Right renal pelvis (tissue), 4 donors: ENCODE measurements around the gene OR51T1. TPM values are rescaled to one million over a fixed set of nuclear protein-coding genes. Genes with fewer than 3 reads are reported as not detected.
"Not testable (repeated sequence)": the region's sequence is repeated elsewhere in the genome, so short reads cannot be mapped to it uniquely, and the experiment has no call there.

Experiments
- DNase-seq, 4 donors: peaks; one replicate each; pipeline ENCODE4 v3.0.0-alpha.2; 2013; ENCODE audit warnings: low read depth in 4 of 4, low spot score in 3 of 4, missing footprints in 1 of 4
- polyA plus RNA-seq, 4 donors: library from polyadenylated mRNA; unstranded; fragments of 120-200 nt; gene quantifications; one replicate each; pipeline ENCODE4 v1.2.1, GENCODE V29; 2013; ENCODE audit not compliant: insufficient read length in 4 of 4

OR51T1 gene, protein sequence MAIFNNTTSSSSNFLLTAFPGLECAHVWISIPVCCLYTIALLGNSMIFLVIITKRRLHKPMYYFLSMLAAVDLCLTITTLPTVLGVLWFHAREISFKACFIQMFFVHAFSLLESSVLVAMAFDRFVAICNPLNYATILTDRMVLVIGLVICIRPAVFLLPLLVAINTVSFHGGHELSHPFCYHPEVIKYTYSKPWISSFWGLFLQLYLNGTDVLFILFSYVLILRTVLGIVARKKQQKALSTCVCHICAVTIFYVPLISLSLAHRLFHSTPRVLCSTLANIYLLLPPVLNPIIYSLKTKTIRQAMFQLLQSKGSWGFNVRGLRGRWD
- not detected for polyA plus RNA-seq

DNA sequence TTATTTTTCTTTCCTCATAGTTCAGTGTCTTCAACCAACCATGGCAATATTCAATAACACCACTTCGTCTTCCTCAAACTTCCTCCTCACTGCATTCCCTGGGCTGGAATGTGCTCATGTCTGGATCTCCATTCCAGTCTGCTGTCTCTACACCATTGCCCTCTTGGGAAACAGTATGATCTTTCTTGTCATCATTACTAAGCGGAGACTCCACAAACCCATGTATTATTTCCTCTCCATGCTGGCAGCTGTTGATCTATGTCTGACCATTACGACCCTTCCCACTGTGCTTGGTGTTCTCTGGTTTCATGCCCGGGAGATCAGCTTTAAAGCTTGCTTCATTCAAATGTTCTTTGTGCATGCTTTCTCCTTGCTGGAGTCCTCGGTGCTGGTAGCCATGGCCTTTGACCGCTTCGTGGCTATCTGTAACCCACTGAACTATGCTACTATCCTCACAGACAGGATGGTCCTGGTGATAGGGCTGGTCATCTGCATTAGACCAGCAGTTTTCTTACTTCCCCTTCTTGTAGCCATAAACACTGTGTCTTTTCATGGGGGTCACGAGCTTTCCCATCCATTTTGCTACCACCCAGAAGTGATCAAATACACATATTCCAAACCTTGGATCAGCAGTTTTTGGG is at the start of gene OR51T1:
Gene OR51T1, plus strand, starts transcription at position 41 of the 641 bp plus-strand sequence. Its CDS starts 0 bp downstream, at position 41.
- peak in 1 of 4 donors; percentile 3 for DNase-seq

DNA sequence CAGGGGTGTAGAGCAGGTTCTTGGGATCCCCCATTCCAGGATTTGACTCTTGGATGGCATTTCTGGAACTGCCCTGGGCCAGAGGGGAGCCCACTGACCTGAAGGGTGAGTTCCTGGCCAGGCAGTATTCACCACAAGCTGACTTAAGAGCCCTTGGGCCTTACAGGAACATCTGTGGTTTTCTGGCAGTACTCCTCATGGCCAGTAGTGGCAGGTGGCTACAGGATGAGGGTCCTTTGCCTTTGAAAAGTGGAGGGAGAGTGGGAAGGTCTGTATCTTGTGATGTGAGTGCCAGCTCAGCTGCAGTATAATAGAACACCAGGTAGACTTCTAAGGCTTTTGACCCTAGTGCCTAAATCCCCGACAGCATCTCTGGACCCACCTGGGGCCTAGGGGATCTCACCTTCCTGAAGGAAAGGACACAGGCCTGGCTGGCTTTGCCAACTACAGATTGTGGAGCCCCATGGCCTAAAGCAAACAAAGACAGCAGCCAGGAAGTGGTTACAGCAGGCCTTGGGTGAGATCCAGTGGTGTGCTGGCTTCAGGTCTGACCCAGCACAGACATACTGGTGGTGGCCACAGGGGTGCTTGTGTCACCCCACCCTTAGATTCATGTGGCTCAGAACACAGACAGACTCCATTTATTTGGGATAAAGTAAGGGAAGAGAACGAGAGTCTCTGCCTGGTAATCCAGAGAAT is 41.7 kb upstream of the OR51T1 start:
- DNase-seq: no peak

DNA sequence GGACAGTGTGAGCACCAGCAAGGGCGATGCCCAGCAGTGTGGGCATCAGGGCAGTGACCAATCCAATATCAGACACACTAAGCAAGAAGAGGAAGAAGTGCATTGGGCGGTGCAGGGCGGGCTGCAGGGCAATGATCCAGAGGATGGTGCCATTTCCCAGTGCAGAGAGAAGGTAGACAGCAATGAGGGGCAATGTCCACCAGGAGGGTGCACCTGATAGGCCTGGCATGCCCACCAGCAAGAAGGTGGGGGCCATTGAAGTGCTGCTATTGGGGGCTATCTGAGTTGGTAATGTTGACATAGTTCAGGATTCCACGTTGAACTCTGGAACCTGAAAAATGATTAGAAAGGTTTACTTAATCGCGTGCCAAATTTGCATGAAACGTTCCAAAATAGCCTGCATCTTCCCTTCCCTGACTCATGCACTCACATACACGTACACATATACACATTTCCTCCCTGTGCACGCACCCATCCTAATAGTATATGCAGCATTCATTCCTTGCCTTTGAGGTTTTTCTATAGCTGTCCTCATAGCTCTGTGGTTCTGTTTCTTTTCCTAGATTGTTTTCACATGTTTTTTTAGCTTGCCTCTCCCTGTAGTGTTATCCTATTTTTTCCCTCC is 32.7 kb upstream of the OR51T1 start, which contains the start of gene OR51S1:
Gene OR51S1, minus strand, starts transcription at position 301 of the 625 bp plus-strand sequence. Its CDS starts 0 bp downstream, at position 301.
- no peak for DNase-seq

DNA sequence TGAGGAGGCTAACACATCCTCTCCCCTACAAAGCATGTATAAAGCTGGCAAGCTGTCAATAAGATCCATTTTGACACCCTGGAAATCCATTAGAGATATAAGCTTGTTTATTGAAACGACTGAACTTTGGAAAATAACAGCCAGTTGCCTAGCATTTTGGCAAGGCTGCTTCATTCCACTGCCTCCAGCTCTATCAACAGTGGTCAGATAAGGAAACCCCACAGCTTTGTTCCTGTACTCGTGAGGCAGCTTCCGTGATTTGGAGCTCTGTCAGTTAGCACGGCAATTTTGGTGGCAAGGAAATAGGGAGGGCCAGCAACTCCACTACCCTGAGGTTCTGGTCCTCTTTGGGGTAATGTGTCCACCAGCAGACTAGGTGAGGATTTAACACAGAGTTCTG is 30.7 kb upstream of the OR51T1 start:
- DNase-seq: no peak

DNA sequence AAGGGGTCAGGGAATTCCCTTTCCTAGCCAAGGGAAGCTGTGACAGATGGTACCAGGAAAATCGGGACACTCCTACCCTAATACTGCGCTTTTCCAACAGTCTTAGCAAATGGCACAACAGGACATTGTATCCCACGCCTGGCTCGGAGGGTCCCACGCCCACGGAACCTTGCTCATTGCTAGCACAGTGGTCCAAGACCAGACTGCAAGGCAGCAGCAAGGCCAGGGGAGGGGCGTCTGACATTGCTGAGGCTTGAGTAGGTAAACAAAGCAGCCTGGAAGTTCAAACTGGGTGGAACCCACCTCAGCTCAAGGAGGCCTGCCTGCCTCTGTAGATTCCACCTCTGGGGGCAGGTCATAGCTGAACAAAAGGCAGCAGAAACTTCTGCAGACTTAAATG is 27.4 kb upstream of the OR51T1 start:
- DNase-seq: not testable (repeated sequence)

DNA sequence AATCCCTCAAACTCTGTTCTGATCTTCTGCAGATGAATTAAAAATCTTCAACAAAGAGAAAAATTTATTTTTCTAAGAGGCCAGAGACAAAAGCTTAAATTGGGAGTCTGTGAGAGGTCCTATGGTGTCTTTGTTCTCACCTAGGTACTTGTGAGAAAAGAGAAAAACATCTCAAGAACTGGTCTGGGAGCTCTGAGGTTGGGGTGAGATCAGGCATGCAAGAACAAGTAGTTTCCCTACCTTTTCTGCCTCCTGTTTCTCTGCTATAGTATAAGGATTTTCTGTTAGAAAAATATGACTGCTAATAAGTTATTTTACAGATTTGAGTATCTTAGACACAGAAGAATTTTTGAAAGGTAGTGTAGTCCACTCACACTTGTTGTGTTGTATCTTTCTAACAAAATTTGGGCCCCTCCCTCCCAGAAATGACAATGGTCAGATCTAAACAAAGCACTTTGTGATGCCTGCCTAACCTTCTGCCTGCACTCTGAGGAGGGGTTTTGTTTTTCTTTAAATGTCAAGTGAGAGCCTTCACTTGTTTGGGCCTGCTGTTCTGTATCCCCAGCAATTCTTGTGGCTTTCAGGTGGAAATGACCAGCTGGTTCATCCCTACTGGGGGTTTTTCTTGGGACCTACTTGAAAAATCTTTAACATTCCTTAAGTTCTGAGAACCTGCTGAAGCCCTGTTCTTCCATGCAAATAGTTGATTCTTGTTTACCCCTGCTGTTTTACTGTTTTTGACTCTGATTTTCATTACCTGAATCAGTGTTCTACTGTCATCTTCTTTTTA is 19.1 kb upstream of the OR51T1 start:
- DNase-seq: no peak

DNA sequence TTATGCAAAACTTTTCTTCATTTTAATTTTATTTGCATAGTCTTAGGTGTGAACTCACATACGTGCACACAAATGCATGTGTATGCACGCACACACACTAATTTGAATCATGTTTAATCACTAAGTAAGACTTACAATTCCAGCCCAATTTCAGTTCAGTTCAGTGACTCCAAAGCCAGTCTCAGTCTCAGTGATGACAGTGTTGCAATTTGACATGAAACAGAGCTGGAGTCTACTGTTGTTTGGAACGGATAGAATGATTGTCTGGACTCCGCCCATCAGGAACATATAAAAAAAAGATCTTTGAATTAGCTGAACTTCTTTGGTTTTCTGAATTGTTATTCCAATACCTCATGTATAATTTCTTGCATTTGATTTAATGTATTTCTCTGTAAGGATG is 17.8 kb upstream of the OR51T1 start:
- no peak for DNase-seq

DNA sequence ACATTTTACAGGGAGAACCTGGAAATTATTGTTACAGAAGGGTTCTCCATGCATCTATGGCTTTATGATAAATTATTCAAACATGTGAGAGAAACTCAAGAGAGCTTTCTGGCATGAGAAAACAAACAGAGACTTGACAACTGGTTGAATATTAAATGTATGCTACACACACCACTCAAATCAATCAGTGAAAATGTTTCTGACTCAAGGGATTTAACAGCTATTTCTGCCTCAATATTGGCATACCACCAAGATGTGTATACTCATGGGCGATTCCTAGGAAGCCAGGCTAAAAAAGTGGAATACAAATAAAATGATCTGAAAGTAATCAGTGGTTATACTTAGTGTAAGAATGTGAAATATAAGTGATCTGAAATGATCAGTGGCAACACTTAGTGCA is 15.8 kb upstream of the OR51T1 start:
- DNase-seq: no peak

DNA sequence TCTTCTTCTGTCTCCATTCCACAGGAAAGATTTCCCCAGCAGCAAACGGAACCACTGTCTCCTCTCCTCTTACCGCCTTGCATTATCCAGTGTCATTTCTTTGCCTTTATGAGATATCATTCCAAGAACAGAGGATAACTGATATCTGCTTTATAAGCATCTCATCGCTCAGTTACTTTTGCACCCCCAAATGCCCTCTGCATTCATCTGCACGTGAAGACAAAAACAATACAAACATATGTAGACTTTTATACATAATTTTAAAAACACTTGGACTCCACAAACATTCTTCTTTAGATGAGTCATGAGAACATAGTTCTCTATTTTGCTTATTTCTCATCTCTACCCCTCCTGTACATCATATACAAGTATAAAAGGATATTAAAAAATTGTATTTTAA is 512 bp upstream of the OR51T1 start:
- no peak for DNase-seq

DNA sequence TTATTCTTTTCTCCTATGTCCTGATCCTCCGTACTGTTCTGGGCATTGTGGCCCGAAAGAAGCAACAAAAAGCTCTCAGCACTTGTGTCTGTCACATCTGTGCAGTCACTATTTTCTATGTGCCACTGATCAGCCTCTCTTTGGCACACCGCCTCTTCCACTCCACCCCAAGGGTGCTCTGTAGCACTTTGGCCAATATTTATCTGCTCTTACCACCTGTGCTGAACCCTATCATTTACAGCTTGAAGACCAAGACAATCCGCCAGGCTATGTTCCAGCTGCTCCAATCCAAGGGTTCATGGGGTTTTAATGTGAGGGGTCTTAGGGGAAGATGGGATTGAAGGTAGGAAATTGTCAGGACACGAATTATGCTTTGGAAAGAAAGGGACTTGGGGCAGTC is 843 bp downstream of the OR51T1 start:
- no peak for DNase-seq

DNA sequence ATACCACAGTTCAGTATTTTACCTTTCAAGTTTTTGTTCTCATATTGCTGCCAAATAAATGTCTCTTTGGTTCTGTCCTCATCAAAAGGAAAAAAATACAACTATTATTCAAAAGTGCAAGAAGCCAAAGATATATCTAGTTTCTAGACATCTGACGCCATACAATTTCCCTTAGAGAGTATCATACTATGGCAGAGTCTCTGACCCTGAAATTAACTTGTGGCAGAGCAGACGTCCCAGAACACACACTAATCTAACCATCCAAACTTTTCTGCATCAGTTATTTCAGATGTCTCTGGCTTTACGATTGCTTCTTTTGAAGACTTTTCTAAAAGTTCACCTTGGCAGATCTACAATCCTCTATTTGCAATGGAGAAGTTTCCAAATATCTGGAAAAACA is 2.7 kb downstream of the OR51T1 start:
- no peak for DNase-seq

DNA sequence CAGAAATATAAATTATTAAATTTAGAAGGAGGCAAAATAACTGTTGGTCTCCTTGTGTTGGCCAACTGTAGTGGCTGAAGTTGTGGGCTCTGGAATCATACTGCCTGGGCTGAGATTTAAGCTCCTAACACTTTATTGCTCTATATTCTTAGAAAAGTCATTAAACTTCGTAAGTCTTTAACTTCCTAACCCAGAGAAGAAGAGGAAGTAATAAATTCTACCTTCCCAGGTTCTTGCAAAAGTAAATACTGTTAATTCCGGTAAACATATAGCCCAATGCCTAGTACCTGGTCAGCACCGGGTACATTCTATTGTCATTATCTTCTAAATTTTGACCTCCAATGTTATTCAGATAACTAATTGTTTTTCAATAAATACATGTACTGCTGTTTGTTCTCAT is 4.5 kb downstream of the OR51T1 start:
- DNase-seq: no peak

DNA sequence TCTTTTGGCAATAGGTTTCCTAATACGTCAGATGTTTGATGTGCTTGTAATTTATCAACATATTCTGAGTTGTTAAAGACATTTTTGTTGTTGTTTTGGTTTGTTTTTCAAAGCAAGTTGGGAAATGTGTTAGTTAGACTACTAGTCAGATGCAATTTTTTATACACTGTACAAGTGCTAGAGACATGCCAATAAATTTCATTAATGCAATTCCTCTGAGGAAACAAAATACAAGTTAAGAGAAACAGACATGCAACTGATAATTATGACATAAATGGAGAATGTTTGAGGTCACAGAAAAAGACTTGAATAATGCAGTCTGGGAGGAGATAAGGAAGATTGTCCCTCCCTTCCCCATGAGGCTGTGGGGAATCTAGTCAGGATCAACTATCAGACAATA is 5.9 kb downstream of the OR51T1 start:
- no peak for DNase-seq

DNA sequence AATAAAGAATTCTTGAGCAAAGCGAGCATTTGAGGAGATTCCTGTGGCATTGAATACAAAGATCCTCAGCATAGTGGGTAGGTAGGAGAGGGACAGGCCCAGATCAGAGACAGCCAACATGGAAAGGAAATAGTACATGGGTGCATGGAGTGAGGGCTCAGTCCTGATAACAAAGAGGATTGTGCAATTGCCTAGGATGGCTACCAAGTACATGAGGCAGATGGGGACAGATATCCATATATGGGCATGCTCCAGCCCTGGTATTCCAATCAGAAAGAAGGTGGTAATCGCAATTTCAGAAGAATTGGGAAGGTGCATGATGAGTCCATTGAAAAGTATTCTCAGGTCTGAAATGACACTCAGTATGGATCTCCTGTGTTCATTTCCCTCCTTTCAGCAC is 8.6 kb downstream of the OR51T1 start:
- DNase-seq: no peak

DNA sequence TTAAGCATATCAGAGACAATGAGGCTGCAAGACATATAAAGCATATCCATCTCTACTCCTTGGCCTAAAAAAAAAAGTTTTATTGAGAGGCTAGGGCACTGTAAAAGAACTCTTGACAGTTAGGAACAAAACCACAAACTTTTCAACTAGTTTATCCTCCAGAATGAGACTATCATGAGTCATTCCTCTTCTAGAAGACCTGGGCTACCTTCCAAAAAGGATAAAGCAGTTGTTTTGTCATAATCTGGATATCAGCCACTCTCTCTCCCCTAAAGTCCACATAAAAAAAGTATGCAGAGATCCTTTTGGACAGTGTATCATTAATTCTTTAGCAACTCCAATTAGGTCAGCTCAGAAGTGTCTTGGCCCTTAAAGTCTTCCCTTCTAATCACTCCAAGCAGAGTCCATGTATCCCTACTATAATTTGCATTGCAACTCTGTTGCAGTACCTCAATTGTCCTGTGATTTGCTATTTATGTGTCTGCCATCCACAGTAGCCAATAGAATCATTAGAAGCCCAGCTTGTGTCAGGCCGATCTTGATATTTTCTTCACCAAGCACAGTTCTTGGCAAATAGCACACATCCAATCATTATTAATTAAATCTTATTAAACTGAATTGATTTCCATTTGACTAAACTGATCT is 10.4 kb downstream of the OR51T1 start:
- no peak for DNase-seq

DNA sequence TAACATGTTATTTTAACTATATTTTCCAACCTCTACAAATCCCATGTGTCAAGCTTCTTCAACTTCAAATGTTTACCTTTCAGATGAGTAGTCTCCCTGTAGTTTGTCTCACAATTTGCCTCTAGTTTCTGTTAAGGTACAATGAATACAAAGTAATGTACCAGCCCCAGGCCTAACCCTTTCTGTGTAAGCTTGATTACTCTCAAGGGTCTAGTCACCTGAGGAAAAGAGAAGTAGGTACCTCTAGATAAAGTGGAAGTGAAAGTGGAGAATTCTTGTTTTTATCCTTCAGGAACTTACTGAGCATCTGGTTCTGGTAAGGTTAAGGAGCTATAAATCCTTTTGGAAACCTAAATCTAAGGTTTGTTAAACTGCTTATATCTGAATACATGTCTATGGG is 21.8 kb downstream of the OR51T1 start, which contains the start of gene OR51A7:
Gene OR51A7, plus strand, starts transcription at position 300 of the 400 bp plus-strand sequence. CDS start 3,587 bp downstream, outside the sequence.
- no peak for DNase-seq

DNA sequence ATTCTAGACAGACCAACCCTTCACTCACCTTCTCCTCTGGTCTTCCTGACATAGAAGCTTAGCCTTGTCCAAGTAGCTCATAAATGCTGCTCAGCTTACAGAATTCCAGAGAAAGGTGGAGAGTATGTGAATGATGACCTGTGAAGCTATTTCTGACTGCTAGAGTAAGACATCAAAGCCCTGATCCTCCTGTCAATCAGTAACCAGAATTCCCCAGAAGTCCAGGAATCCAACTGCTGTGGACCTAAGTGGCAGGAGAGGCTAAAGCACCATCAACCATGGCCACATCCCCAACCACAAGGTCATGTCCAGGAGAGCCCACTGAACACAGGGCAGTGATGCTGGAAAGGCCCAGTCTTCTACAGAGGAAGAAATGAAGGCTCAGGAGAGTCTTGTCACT is 34.9 kb downstream of the OR51T1 start:
- DNase-seq: peak in 3 of 4 donors; percentile 15 to 23 (median 18)

DNA sequence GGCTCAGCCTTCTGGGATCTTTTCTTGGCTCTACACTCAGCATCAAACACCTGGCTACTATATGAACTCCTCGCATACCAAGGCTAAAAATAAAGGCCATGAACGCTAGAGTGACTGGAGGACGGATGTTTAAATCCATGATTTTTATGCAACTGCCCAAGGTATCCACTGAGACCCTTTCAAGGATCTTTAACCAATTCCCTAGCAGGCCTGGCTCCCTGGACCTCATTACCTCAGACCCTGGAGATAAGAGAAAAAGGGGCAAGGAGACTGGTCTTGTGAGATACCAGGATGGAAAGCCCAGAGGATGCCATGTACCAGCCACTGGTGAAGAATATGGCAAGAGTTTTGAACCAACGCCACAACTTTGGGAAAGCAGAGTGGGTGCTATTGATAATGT is 37.5 kb downstream of the OR51T1 start, which contains the start of gene OR51G2:
Gene OR51G2, minus strand, starts transcription at position 101 of the 400 bp plus-strand sequence. CDS start 3,687 bp downstream, outside the sequence.
- DNase-seq: no peak

DNA sequence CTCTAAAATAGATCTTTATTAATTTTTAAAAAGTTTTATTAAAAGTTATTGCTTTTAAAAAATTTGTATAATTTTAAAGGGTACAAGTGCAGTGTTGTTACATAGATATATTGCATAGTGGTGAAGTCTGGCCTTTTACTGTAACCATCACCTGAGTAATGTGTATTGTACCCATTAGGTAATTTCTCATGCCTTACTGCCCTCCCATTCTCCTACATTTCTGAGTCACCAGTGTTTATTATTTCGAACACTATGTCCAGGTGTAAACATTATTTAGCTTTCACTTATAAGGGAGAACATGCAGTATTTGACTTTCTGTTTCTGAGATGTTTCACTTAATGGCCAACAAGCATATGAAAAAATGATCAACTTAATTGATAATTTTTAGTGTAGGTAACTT is 40.1 kb downstream of the OR51T1 start:
- no peak for DNase-seq
